ENCODE measurements around the gene CTTN. TPM values are rescaled to one million over a fixed set of nuclear protein-coding genes. Genes with fewer than 3 reads are reported as not detected.

CTTN gene
- total and polyA plus RNA-seq, 2 of the 13 experiments (the other 11 are each of a cell fraction or from before 2014, with no cell fraction given), result 84.4 to 114 TPM

- TF ChIP-seq, protein P1, sequence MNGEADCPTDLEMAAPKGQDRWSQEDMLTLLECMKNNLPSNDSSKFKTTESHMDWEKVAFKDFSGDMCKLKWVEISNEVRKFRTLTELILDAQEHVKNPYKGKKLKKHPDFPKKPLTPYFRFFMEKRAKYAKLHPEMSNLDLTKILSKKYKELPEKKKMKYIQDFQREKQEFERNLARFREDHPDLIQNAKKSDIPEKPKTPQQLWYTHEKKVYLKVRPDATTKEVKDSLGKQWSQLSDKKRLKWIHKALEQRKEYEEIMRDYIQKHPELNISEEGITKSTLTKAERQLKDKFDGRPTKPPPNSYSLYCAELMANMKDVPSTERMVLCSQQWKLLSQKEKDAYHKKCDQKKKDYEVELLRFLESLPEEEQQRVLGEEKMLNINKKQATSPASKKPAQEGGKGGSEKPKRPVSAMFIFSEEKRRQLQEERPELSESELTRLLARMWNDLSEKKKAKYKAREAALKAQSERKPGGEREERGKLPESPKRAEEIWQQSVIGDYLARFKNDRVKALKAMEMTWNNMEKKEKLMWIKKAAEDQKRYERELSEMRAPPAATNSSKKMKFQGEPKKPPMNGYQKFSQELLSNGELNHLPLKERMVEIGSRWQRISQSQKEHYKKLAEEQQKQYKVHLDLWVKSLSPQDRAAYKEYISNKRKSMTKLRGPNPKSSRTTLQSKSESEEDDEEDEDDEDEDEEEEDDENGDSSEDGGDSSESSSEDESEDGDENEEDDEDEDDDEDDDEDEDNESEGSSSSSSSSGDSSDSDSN (CRISPR knock-in tag; IDR thresholded peaks at IDR 0.05), result peak; percentile 91
- TF ChIP-seq ZBTB7B (CRISPR knock-in tag; IDR thresholded peaks at IDR 0.05), result peak; percentile 48; the same call in 1 of the 2 replicates
- TF ChIP-seq ZNF292 (CRISPR knock-in tag; IDR thresholded peaks at IDR 0.05; ENCODE audit: borderline replicate concordance, low read depth), result no peak
- no peak for TF ChIP-seq SIN3B (IDR thresholded peaks at IDR 0.05; ENCODE audit: low read length)
- TF ChIP-seq, protein P2, sequence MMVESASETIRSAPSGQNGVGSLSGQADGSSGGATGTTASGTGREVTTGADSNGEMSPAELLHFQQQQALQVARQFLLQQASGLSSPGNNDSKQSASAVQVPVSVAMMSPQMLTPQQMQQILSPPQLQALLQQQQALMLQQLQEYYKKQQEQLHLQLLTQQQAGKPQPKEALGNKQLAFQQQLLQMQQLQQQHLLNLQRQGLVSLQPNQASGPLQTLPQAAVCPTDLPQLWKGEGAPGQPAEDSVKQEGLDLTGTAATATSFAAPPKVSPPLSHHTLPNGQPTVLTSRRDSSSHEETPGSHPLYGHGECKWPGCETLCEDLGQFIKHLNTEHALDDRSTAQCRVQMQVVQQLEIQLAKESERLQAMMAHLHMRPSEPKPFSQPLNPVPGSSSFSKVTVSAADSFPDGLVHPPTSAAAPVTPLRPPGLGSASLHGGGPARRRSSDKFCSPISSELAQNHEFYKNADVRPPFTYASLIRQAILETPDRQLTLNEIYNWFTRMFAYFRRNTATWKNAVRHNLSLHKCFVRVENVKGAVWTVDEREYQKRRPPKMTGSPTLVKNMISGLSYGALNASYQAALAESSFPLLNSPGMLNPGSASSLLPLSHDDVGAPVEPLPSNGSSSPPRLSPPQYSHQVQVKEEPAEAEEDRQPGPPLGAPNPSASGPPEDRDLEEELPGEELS (CRISPR knock-in tag; IDR thresholded peaks at IDR 0.05), result no peak; the same call in none of the 2 replicates
- TF ChIP-seq MAF1 (CRISPR knock-in tag; IDR thresholded peaks at IDR 0.05; ENCODE audit: borderline replicate concordance), result no peak
- no peak for TF ChIP-seq NFYB (CRISPR knock-in tag; IDR thresholded peaks at IDR 0.05)
- peak; percentile 95 for TF ChIP-seq ZNF546 (CRISPR knock-in tag; conservative IDR thresholded peaks at IDR 0.05)
- TF ChIP-seq, protein P3, sequence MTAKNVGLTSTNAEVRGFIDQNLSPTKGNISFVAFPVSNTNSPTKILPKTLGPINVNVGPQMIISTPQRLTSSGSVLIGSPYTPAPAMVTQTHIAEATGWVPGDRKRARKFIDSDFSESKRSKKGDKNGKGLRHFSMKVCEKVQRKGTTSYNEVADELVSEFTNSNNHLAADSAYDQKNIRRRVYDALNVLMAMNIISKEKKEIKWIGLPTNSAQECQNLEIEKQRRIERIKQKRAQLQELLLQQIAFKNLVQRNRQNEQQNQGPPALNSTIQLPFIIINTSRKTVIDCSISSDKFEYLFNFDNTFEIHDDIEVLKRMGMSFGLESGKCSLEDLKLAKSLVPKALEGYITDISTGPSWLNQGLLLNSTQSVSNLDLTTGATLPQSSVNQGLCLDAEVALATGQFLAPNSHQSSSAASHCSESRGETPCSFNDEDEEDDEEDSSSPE (CRISPR knock-in tag; IDR thresholded peaks at IDR 0.05), result peak; percentile 54
- TF ChIP-seq CBFB (CRISPR knock-in tag; IDR thresholded peaks at IDR 0.05), result peak; percentile 35; the same call in 1 of the 2 replicates
- TF ChIP-seq, protein P4, sequence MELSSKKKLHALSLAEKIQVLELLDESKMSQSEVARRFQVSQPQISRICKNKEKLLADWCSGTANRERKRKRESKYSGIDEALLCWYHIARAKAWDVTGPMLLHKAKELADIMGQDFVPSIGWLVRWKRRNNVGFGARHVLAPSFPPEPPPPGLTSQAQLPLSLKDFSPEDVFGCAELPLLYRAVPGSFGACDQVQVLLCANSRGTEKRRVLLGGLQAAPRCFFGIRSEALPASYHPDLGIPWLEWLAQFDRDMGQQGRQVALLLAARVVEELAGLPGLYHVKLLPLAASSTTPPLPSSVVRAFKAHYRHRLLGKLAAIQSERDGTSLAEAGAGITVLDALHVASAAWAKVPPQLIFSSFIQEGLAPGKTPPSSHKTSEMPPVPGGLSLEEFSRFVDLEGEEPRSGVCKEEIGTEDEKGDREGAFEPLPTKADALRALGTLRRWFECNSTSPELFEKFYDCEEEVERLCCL (CRISPR knock-in tag; IDR thresholded peaks at IDR 0.05; ENCODE audit: borderline replicate concordance), result no peak
- no peak for TF ChIP-seq GATAD2A (CRISPR knock-in tag; IDR thresholded peaks at IDR 0.05)
- TF ChIP-seq ARHGAP35 (CRISPR knock-in tag; IDR thresholded peaks at IDR 0.05; ENCODE audit: borderline replicate concordance), result no peak; the same call in 1 of the 2 replicates
- TF ChIP-seq HMG20B (CRISPR knock-in tag; conservative IDR thresholded peaks at IDR 0.05), result no peak
- no peak; the same call in 1 of the 2 replicates for TF ChIP-seq ZNF891 (CRISPR knock-in tag; IDR thresholded peaks at IDR 0.05)
- peak; percentile 20; the same call in 1 of the 2 replicates for TF ChIP-seq ZNF331 (CRISPR knock-in tag; IDR thresholded peaks at IDR 0.05)
- TF ChIP-seq SP5 (CRISPR knock-in tag; IDR thresholded peaks at IDR 0.05; ENCODE audit: borderline replicate concordance, low read depth), result 0 out of 2 replicates have a peak, but pooled peaks have one; percentile 53
- TF ChIP-seq EEA1 (CRISPR knock-in tag; IDR thresholded peaks at IDR 0.05; ENCODE audit: borderline replicate concordance), result no peak
- TF ChIP-seq ZFP36L1 (CRISPR knock-in tag; IDR thresholded peaks at IDR 0.05), result no peak
- TF ChIP-seq ZNF777 (CRISPR knock-in tag; IDR thresholded peaks at IDR 0.05), result peak; percentile 57; the same call in 1 of the 2 replicates
Measured at GRCh38 chr11:70397983-70398833, at the start of gene CTTN (continued).

All from HepG2 (cell line).